Caco-2 (cell line): Measurements from ENCODE around the gene CLTC. TPM values are rescaled to one million over a fixed set of nuclear protein-coding genes. Genes with fewer than 3 reads are reported as not detected.

ENCODE experiments used
- BruUV-seq: library from RNA; stranded (reverse); fragments of 400-500 nt; replicated peaks from 2 replicates; lab custom pipeline; 2021; lab: Mats Ljungman, UMichigan
- CTCF ChIA-PET: fragments of 300-600 bp; sonication (Branson Sonifier 250); formaldehyde crosslinking; loops from one replicate; lab custom pipeline; 2022; ENCODE audit warnings: antibody characterized with exemption; lab: Charles Lee
- POLR2A ChIA-PET: fragments of 300-600 bp; sonication (Branson Sonifier 250); formaldehyde crosslinking; loops from one replicate; lab custom pipeline; 2022; ENCODE audit warnings: antibody characterized with exemption; lab: Charles Lee
- DNase-seq, 2 experiments: peaks; one replicate each; pipeline versions ENCODE4 v3.0.0 to v3.0.0-alpha.2; 2020 to 2022
- H3K27me3 ChIP-seq: replicated peaks from 2 replicates; pipeline ENCODE4 v1.6.0; 2011; ENCODE audit warnings: low read length; ENCODE audit not compliant: control insufficient read depth, insufficient read depth
- H3K36me3 ChIP-seq: 2 replicates; pipeline ENCODE4 v1.5.1; 2011; ENCODE audit warnings: low read length; ENCODE audit not compliant: control insufficient read depth, insufficient read depth
- H3K4me1 ChIP-seq: fragments of 250-450 bp; sonication (Bioruptor Pico); 2 replicates; pipeline ENCODE4 v1.5.1; 2020; ENCODE audit warnings: mild to moderate bottlenecking
- H3K4me3 ChIP-seq: 2 replicates; pipeline ENCODE4 v1.5.1; 2011; ENCODE audit warnings: low read depth, mild to moderate bottlenecking, control low read depth, low read length
- H3K9me3 ChIP-seq: fragments of 250-450 bp; sonication (Bioruptor Pico); 2 replicates; pipeline ENCODE4 v1.5.1; 2020; ENCODE audit warnings: mild to moderate bottlenecking, moderate library complexity
- H3K27ac Mint-ChIP-seq: one replicate; pipeline ENCODE4 v1.8.0; 2022; ENCODE audit warnings: mixed read lengths; ENCODE audit not compliant: unreplicated experiment
- H3K27me3 Mint-ChIP-seq: one replicate; pipeline ENCODE4 v1.8.0; 2022; ENCODE audit warnings: mixed read lengths; ENCODE audit not compliant: insufficient read depth, unreplicated experiment
- H3K36me3 Mint-ChIP-seq: one replicate; pipeline ENCODE4 v1.8.0; 2022; ENCODE audit warnings: mild to moderate bottlenecking, mixed read lengths; ENCODE audit not compliant: insufficient read depth, unreplicated experiment
- H3K4me1 Mint-ChIP-seq: one replicate; pipeline ENCODE4 v1.8.0; 2022; ENCODE audit warnings: low read depth, mixed read lengths; ENCODE audit not compliant: unreplicated experiment
- H3K4me3 Mint-ChIP-seq: one replicate; pipeline ENCODE4 v1.8.0; 2022; ENCODE audit warnings: mild to moderate bottlenecking, moderate library complexity, mixed read lengths; ENCODE audit not compliant: unreplicated experiment
- H3K9me3 Mint-ChIP-seq: one replicate; pipeline ENCODE4 v1.8.0; 2022; ENCODE audit warnings: mixed read lengths; ENCODE audit not compliant: unreplicated experiment
- intact Hi-C: fragments of 100-400 bp; cut with micrococcal nuclease; formaldehyde crosslinking; loops from one replicate; pipeline ENCODE4 v1.10.0; 2022; ENCODE audit not compliant: unreplicated experiment
- total RNA-seq: library from RNA; stranded (reverse); gene quantifications from 2 replicates; pipeline ENCODE4 v1.2.3, GENCODE V29; 2022
- TF ChIP-seq, protein P1 (sequence below), 2 experiments: fragments of 200-600 bp in 1 of 2; IDR thresholded peaks; 1 replicate in 1 of 2; 2 replicates in 1 of 2; pipeline versions ENCODE4 v1.5.1 to v1.8.0; 2011 to 2022; ENCODE audit warnings: antibody characterized with exemption in 1 of 2, control low read depth in 1 of 2, inconsistent platforms in 1 of 2, low read depth in 1 of 2, low read length in 1 of 2, mild to moderate bottlenecking in 1 of 2, moderate library complexity in 1 of 2; ENCODE audit not compliant: insufficient read depth in 1 of 2, severe bottlenecking in 1 of 2, unreplicated experiment in 1 of 2

CLTC gene
- total RNA-seq, 1 experiment from 2014 or later = 289 TPM

DNA sequence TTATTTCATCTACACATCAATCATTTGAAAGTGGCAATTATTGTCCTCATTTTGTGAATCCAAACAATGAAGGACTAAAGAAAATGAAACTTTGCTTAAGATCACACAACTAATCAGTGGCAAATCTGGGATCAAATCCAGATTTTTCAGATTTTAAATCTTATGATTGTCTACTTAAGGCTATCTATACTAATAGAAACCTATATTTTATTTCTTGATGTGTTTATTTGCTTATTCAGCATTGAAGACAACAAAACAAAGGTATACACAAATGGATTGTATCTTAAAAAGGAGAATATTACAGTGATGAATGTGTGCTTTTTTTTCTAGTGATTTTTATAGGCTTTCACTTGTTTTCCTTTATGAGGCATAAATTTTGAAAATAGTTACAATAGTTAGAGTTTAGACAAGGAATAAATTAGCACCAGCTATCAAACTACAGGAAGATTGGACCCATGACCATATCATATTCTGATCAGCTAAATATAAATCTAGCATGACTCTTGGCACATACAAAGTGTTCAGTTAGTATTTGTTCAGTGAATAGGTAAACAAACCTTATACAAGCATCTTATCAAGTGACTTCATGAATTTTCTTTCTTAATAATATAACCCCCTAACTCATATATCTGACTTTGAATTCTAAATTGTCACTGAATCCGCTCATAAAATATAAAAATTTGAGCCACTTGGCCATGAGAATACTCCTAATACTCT, 108.3 kb downstream of the CLTC start:
- intact Hi-C loops = no loop called here
- Histone ChIP-seq H3K4me1 (peaks cover 17% of the 10 kb centered on the region), H3K9me3 (no peaks in the 10 kb centered on the region), H3K36me3 (no peaks in the 10 kb centered on the region), H3K4me3 (no peak overlapping the region), H3K27me3 (no peaks in the 10 kb centered on the region)
- H3K27me3 Mint-ChIP-seq = no peaks in the 10 kb centered on the region
- ChIA-PET CTCF (no interaction called here), POLR2A (no interaction called here)
- BruUV-seq = no TSS peak
- no peak overlapping the region for H3K27ac Mint-ChIP-seq
- no peak for DNase-seq
- no peaks in the 10 kb centered on the region for H3K9me3 Mint-ChIP-seq
- no peak overlapping the region for H3K4me3 Mint-ChIP-seq
- H3K36me3 Mint-ChIP-seq = peaks cover 25% of the 10 kb centered on the region
- peaks cover 16% of the 10 kb centered on the region for H3K4me1 Mint-ChIP-seq
- TF ChIP-seq, protein P1, sequence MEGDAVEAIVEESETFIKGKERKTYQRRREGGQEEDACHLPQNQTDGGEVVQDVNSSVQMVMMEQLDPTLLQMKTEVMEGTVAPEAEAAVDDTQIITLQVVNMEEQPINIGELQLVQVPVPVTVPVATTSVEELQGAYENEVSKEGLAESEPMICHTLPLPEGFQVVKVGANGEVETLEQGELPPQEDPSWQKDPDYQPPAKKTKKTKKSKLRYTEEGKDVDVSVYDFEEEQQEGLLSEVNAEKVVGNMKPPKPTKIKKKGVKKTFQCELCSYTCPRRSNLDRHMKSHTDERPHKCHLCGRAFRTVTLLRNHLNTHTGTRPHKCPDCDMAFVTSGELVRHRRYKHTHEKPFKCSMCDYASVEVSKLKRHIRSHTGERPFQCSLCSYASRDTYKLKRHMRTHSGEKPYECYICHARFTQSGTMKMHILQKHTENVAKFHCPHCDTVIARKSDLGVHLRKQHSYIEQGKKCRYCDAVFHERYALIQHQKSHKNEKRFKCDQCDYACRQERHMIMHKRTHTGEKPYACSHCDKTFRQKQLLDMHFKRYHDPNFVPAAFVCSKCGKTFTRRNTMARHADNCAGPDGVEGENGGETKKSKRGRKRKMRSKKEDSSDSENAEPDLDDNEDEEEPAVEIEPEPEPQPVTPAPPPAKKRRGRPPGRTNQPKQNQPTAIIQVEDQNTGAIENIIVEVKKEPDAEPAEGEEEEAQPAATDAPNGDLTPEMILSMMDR (IDR thresholded peaks at IDR 0.05; ENCODE audit: insufficient read depth in 1 of 2, low read depth in 1 of 2, low read length in 1 of 2, severe bottlenecking in 1 of 2, unreplicated experiment in 1 of 2) = no peak

DNA sequence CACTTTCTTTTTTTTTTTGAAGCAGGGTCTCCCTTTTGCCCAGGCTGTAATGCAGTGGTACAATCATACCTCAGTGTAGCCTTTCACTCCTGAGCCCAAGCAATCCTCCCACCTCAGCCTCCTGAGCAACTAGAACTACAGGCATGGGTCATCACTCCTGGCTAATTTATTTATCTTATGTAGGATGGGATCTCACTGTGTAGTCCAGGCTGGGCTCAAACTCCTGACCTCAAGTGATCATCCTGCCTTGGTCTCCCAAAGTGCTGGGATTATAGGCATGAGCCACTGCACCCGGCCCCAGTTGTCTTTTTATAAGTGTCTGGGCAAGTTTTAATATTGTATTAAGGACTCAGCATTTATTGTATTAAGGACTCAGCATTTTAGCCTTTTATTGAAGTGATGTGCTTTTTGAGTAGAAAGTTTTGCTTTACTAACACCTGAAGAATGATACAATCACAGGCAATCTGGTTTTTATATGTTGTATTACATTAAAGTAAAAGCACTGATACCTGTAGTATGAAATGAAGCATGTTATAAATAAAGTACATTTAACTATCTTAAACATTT, 110.7 kb downstream of the CLTC start:
- Histone ChIP-seq H3K27me3 (no peaks in the 10 kb centered on the region), H3K4me3 (no peak overlapping the region), H3K36me3 (no peaks in the 10 kb centered on the region; the same call in 1 of the 2 replicates), H3K4me1 (peaks cover 6% of the 10 kb centered on the region), H3K9me3 (no peaks in the 10 kb centered on the region)
- Mint-ChIP-seq H3K4me3 (no peak overlapping the region), H3K4me1 (peaks cover 4% of the 10 kb centered on the region), H3K36me3 (peaks cover 29% of the 10 kb centered on the region), H3K27ac (no peak overlapping the region), H3K9me3 (no peaks in the 10 kb centered on the region), H3K27me3 (no peaks in the 10 kb centered on the region)
- ChIA-PET POLR2A (no interaction called here), CTCF (no interaction called here)
- no peak for DNase-seq
- TF ChIP-seq, protein P1 (IDR thresholded peaks at IDR 0.05; ENCODE audit: insufficient read depth in 1 of 2, low read depth in 1 of 2, low read length in 1 of 2, severe bottlenecking in 1 of 2, unreplicated experiment in 1 of 2) = no peak
- no TSS peak for BruUV-seq
- intact Hi-C loops = no loop called here

DNA sequence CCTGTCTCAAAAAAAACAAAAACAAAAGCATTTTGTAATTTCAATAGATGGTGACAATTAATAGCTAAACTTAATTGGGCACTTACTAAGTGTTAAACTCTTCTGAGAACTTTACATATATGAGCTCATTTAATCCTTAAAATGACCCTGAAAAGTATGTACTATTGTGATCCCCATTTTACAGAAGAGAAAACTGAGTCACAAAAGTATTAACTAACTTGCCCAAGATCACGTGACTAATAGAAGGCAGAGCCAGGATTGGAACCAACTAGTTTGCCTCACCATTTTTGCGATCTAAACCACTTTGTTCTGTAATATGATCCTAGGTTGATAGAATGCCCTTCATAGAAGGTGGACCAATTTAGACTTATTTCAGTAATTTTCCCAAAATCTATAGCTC, 114.0 kb downstream of the CLTC start:
- H3K9me3 ChIP-seq = no peaks in the 10 kb centered on the region
- no TSS peak for BruUV-seq
- H3K4me3 ChIP-seq = no peak overlapping the region
- TF ChIP-seq, protein P1 (IDR thresholded peaks at IDR 0.05; ENCODE audit: insufficient read depth in 1 of 2, low read depth in 1 of 2, low read length in 1 of 2, severe bottlenecking in 1 of 2, unreplicated experiment in 1 of 2) = no peak
- H3K27me3 ChIP-seq = no peaks in the 10 kb centered on the region
- no peak overlapping the region for H3K4me3 Mint-ChIP-seq
- peaks cover 6% of the 10 kb centered on the region for H3K4me1 ChIP-seq
- ChIA-PET POLR2A (no interaction called here), CTCF (interaction anchor here (0.6 kb wide), 1 partner anchor 141 kb away, joined by 7 read pairs; no protein-coding TSS in a partner anchor)
- H3K27me3 Mint-ChIP-seq = no peaks in the 10 kb centered on the region
- H3K36me3 ChIP-seq = no peaks in the 10 kb centered on the region; the same call in 1 of the 2 replicates
- no peaks in the 10 kb centered on the region for H3K9me3 Mint-ChIP-seq
- H3K27ac Mint-ChIP-seq = no peak overlapping the region
- peaks cover 7% of the 10 kb centered on the region for H3K4me1 Mint-ChIP-seq
- no peak for DNase-seq
- peaks cover 27% of the 10 kb centered on the region for H3K36me3 Mint-ChIP-seq
- intact Hi-C loops = no loop called here
